HEK293 (cell line): ENCODE results near the gene MTIF2.

Source experiments
- CTCF ChIP-seq: fragments of 450-650 bp; formaldehyde crosslinking; IDR thresholded peaks from 2 replicates; pipeline ENCODE4 v1.5.1; 2016; ENCODE audit warnings: missing biosample characterization, missing genetic modification characterization
- YY1 ChIP-seq: fragments of 450-650 bp; formaldehyde crosslinking; IDR thresholded peaks from 2 replicates; pipeline ENCODE4 v1.5.1; 2018; ENCODE audit warnings: missing biosample characterization, missing genetic modification characterization
- ZBTB1 ChIP-seq: fragments of 450-650 bp; formaldehyde crosslinking; IDR thresholded peaks from 2 replicates; pipeline ENCODE4 v1.5.1; 2016; ENCODE audit warnings: missing biosample characterization, missing genetic modification characterization
- ZNF24 ChIP-seq: fragments of 450-650 bp; formaldehyde crosslinking; IDR thresholded peaks from 2 replicates; pipeline ENCODE4 v1.5.1; 2016; ENCODE audit warnings: missing biosample characterization, missing genetic modification characterization
- ZNF350 ChIP-seq: fragments of 450-650 bp; formaldehyde crosslinking; IDR thresholded peaks from 2 replicates; pipeline ENCODE4 v1.5.0; 2017; ENCODE audit warnings: missing biosample characterization, mild to moderate bottlenecking, missing genetic modification characterization

GRCh38 chr2:55268288-55268906 is 634 bp downstream of the MTIF2 start:
- TF ChIP-seq YY1 (tag by site-specific recombination): no peak
- no peak for TF ChIP-seq ZNF24
- no peak for TF ChIP-seq ZNF350 (tag by site-specific recombination)
- no peak for TF ChIP-seq CTCF (tag by site-specific recombination)
- TF ChIP-seq ZBTB1 (tag by site-specific recombination): no peak
